GM19193 (cell line): ENCODE results near the gene CLUH.

ENCODE experiments used
- POLR2A ChIP-seq: IDR thresholded peaks from 4 replicates; pipeline ENCODE4 v1.6.1; 2011; ENCODE audit not compliant: insufficient read depth, insufficient read length; ENCODE audit errors: extremely low read depth

The CLUH gene

GRCh38 chr17:2731807-2732206 is 20.2 kb upstream of the CLUH start:
- no peak for TF ChIP-seq POLR2A

GRCh38 chr17:2730764-2731353 is 19.3 kb upstream of the CLUH start:
- no peak for TF ChIP-seq POLR2A

- no peak for TF ChIP-seq POLR2A
These were observed 13.2 kb upstream of the CLUH start for GRCh38 chr17:2724784-2725164.

GRCh38 chr17:2723997-2724783 is 12.6 kb upstream of the CLUH start:
- no peak for TF ChIP-seq POLR2A

- no peak for TF ChIP-seq POLR2A
These were observed 12.0 kb upstream of the CLUH start for GRCh38 chr17:2723505-2723996.

GRCh38 chr17:2722611-2723010 is 11.0 kb upstream of the CLUH start:
- TF ChIP-seq POLR2A, result no peak

GRCh38 chr17:2721603-2722002 is 10.0 kb upstream of the CLUH start:
- TF ChIP-seq POLR2A, result no peak

GRCh38 chr17:2719861-2720260 is 8.3 kb upstream of the CLUH start:
- no peak for TF ChIP-seq POLR2A

- no peak for TF ChIP-seq POLR2A
These were observed 6.8 kb upstream of the CLUH start for GRCh38 chr17:2718150-2718938.

- no peak for TF ChIP-seq POLR2A
These were observed 5.1 kb upstream of the CLUH start for GRCh38 chr17:2716649-2717048.

- no peak for TF ChIP-seq POLR2A
These were observed 2.3 kb upstream of the CLUH start for GRCh38 chr17:2713881-2714280.

- no peak for TF ChIP-seq POLR2A
These were observed 908 bp upstream of the CLUH start for GRCh38 chr17:2712300-2713043.

GRCh38 chr17:2710803-2711607 is 559 bp downstream of the CLUH start:
- TF ChIP-seq POLR2A, result peak; percentile 18
